Stomach (tissue), 9 donors: ENCODE results near the gene TMEM52B. TPM values are rescaled to one million over a fixed set of nuclear protein-coding genes. Genes with fewer than 3 reads are reported as not detected.
A peak's percentile ranks its signal among the peaks of the same experiment; 100 is the strongest.

Experiments
- DNase-seq, 2 donors: peaks; one replicate each; pipeline versions ENCODE4 v3.0.0 to v3.0.0-alpha.2; 2013 to 2019
- H3K27ac ChIP-seq, 5 donors: fragments of 200-600 bp in 4 of 5; sonication (generic) in 4 of 5; one replicate each; pipeline ENCODE4 v1.5.1; 2013 to 2019; ENCODE audit warnings: mild to moderate bottlenecking in 1 of 5, moderate library complexity in 1 of 5
- H3K27me3 ChIP-seq, 3 donors: fragments of 200-600 bp; sonication (generic); one replicate each; pipeline ENCODE4 v1.5.1; 2017 to 2019; ENCODE audit warnings: mixed run types in 1 of 3
- H3K36me3 ChIP-seq, 4 donors: fragments of 200-600 bp; sonication (generic); 1 replicate in 3 of 4; 2 replicates in 1 of 4; pipeline ENCODE4 v1.5.1; 2016 to 2019
- H3K4me1 ChIP-seq, 4 donors: fragments of 200-600 bp; sonication (generic); one replicate each; pipeline ENCODE4 v1.5.1; 2016 to 2019
- H3K4me3 ChIP-seq, 4 donors: fragments of 200-600 bp; sonication (generic) in 3 of 4; one replicate each; pipeline ENCODE4 v1.5.1; 2016 to 2019; ENCODE audit warnings: mild to moderate bottlenecking in 1 of 4
- H3K9me3 ChIP-seq, 4 donors: fragments of 200-600 bp; sonication (generic); one replicate each; pipeline ENCODE4 v1.5.1; 2016 to 2019
- EP300 ChIP-seq: sonication (generic); formaldehyde crosslinking; IDR thresholded peaks from one replicate; pipeline ENCODE4 v1.6.1; 2017; ENCODE audit warnings: antibody characterized with exemption
- POLR2A ChIP-seq, 4 donors: fragments of 450-650 bp; IDR thresholded peaks; one replicate each; pipeline ENCODE4 v1.6.1; 2016; ENCODE audit warnings: antibody characterized with exemption in 4 of 4, control low read depth in 2 of 4, mild to moderate bottlenecking in 1 of 4, moderate library complexity in 1 of 4
- POLR2AphosphoS5 ChIP-seq, 3 donors: sonication (generic); formaldehyde crosslinking; IDR thresholded peaks; one replicate each; pipeline ENCODE4 v1.6.1; 2016; ENCODE audit warnings: antibody characterized with exemption in 3 of 3
- WGBS, 5 donors: extraction: QIAGEN DNeasy Blood & Tissue Kit in 3 of 5; methylation state at CpG; one replicate each; pipeline versions ENCODE4 v1.1.5 to v1.1.7; 2013 to 2018; 5-methylcytosine and 5-hydroxymethylcytosine counted together
- intact Hi-C: fragments of 100-400 bp; cut with DNase I; formaldehyde crosslinking; loops from one replicate; pipeline ENCODE4 v1.15.1; 2023; ENCODE audit warnings: low total_unique reads
- polyA plus RNA-seq, 3 donors: library from polyadenylated mRNA; stranded (reverse); fragments of 200-250 nt; gene quantifications; one replicate each; pipeline ENCODE4 v1.2.3, GENCODE V29; 2013
- total RNA-seq, 5 donors: library from RNA; depleted of rRNA; stranded (reverse); fragments of >200 nt; gene quantifications; one replicate each; pipeline versions ENCODE4 v1.1.0 to v1.2.3, GENCODE V29; 2014 to 2016
- TF ChIP-seq, protein P1 (sequence below), 7 experiments: fragments of 450-650 bp in 4 of 7; fragments of 200-600 bp in 3 of 7; sonication (generic) in 3 of 7; IDR thresholded peaks; one replicate each; pipeline ENCODE4 v1.5.1; 2016 to 2019; ENCODE audit warnings: antibody characterized with exemption in 7 of 7, control low read depth in 2 of 7, mild to moderate bottlenecking in 1 of 7
- donor health status: healthy with polysubstance abuse.
- donor health status: Bipolar disorder and iron deficiency.
- donor health status: healthy.

TMEM52B gene
- total and polyA plus RNA-seq, 8 donors, result 0.14 to 1.4 (median 0.60) TPM; not detected in 4

DNA sequence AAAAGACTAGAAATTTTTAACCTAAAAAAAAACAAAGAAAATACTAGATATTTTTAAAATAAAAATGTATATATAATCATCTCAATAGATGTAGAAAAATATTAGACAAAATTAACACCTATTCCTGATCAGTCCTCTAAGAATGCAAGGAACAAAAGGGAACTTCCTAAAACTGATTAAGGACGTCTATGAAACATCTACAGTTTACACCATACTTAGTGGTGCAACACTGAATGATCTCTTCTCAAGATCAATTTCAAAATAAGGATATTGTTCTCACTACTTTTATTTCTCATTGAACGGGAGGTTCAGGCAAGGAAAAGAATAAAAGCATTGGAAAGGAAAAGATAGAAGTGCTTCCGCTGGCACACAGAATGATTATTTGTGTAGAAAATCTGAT, 22.9 kb upstream of the TMEM52B start:
- DNase-seq, result no peak
- WGBS, 5 donors, result 62 to 76% (median 74%) methylated on average over 3 of the region's 3 CpGs
- H3K36me3 ChIP-seq, result no peaks in the 10 kb centered on the region
- no peaks in the 10 kb centered on the region for H3K9me3 ChIP-seq
- H3K4me1 ChIP-seq, result peaks cover 6 to 23% (median 13%) of the 10 kb centered on the region in 4 donors
- H3K4me3 ChIP-seq, result no peak overlapping the region
- H3K27ac ChIP-seq, result no peak overlapping the region
- TF ChIP-seq EP300, result no peak
- TF ChIP-seq POLR2AphosphoS5 (IDR thresholded peaks at IDR 0.05), result no peak
- TF ChIP-seq, protein P1, sequence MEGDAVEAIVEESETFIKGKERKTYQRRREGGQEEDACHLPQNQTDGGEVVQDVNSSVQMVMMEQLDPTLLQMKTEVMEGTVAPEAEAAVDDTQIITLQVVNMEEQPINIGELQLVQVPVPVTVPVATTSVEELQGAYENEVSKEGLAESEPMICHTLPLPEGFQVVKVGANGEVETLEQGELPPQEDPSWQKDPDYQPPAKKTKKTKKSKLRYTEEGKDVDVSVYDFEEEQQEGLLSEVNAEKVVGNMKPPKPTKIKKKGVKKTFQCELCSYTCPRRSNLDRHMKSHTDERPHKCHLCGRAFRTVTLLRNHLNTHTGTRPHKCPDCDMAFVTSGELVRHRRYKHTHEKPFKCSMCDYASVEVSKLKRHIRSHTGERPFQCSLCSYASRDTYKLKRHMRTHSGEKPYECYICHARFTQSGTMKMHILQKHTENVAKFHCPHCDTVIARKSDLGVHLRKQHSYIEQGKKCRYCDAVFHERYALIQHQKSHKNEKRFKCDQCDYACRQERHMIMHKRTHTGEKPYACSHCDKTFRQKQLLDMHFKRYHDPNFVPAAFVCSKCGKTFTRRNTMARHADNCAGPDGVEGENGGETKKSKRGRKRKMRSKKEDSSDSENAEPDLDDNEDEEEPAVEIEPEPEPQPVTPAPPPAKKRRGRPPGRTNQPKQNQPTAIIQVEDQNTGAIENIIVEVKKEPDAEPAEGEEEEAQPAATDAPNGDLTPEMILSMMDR (IDR thresholded peaks at IDR 0.05), result no peak
- intact Hi-C loops, result no loop called here
- H3K27me3 ChIP-seq, result no peaks in the 10 kb centered on the region

DNA sequence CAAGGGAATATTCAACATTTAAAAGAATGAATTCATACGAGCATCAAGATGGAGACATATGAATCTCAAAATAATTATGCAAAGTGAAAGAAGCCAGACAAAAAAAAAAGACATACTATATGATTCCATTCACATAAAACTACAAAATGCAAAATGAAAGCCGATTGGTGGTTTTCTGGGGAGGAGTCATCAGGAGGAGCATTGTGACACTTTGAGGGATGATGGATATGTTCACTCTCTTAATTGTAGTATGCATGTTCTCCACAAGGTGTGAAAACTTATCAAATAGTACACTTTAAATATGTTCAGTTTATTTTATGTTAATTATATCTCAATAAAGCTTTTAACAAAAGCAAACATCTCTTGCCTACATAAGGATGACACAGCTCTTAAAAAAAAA, 20.4 kb upstream of the TMEM52B start:
- Histone ChIP-seq H3K36me3 (no peaks in the 10 kb centered on the region), H3K27ac (no peak overlapping the region), H3K27me3 (no peaks in the 10 kb centered on the region), H3K9me3 (no peaks in the 10 kb centered on the region), H3K4me1 (peaks cover 6 to 18% (median 12%) of the 10 kb centered on the region in 4 donors), H3K4me3 (no peak overlapping the region)
- no peak for DNase-seq
- intact Hi-C loops, result no loop called here
- TF ChIP-seq, protein P1 (IDR thresholded peaks at IDR 0.05), result no peak
- no peak for TF ChIP-seq EP300
- TF ChIP-seq POLR2A (IDR thresholded peaks at IDR 0.05), result no peak
- no peak for TF ChIP-seq POLR2AphosphoS5 (IDR thresholded peaks at IDR 0.05)
- 84 to 94% (median 87%) methylated on average over 2 of the region's 2 CpGs for WGBS, 5 donors

DNA sequence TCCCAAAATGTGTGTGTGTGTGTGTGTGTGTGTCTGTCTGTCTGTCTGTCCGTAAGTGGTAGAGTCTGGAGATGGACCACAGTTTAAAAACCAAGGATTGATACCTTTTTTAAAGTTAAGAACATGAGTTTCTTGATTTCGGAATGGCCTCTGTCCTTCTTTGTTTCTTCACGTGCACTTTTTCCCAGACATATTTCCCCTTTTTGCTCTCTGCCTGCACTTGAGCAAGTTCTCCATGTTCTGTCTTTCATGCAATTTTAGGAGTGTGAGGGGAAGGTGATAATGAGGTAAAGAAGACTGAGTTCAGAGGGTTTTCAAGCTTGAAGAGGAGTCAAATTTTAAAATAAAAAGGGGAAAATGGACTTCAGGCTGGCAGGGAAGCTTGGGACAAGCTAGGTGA, 19.6 kb upstream of the TMEM52B start:
- Histone ChIP-seq H3K4me1 (peaks cover 0 to 11% (median 4%) of the 10 kb centered on the region in 4 donors), H3K27me3 (no peaks in the 10 kb centered on the region), H3K9me3 (no peaks in the 10 kb centered on the region), H3K36me3 (no peaks in the 10 kb centered on the region), H3K27ac (no peak overlapping the region), H3K4me3 (no peak overlapping the region)
- no peak for TF ChIP-seq POLR2A (IDR thresholded peaks at IDR 0.05)
- TF ChIP-seq POLR2AphosphoS5 (IDR thresholded peaks at IDR 0.05), result no peak
- TF ChIP-seq, protein P1 (IDR thresholded peaks at IDR 0.05), result no peak
- TF ChIP-seq EP300, result no peak
- WGBS, 5 donors, result 48 to 77% (median 67%) methylated on average over 3 of the region's 3 CpGs
- intact Hi-C loops, result no loop called here
- DNase-seq, result no peak

DNA sequence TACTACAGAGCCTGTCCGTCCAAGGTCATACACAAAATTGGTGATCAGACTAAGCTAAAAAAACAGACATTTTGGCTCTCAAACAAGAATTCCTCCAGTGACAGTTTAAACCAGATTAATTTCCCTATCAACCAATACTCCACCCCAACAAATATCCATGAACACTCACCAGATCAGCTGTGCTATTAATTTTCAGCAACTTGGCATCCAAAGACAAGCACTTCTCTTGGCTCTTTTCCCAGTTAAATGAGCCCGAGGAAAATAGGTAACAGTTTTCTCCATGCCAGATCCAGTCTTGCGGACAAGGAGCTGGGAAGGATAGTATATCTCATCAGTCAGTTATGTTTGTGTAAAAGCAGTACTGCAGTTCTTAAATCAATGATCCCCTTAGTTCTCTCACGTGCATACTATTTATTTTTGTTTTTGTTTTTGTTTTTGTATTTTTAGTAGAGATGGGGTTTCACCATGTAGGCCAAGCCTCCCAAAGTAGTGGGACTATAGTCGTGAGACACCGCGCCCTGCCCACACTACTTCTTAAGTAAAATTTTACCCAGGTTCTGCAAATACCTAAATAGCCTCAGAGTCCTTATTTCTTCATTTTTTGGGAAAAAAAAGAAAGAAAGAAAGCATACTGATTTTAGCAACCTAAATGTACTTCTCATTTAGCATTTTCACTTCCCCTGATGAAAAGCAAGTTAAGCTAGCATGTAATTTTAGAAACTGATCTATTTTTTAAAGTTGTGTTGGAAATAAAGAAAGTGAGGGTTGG, 18.0 kb upstream of the TMEM52B start:
- Histone ChIP-seq H3K9me3 (no peaks in the 10 kb centered on the region), H3K27me3 (no peaks in the 10 kb centered on the region), H3K27ac (peak overlapping the region in 2 of 5 donors; percentile 27 to 29), H3K4me1 (peaks cover 0 to 11% (median 4%) of the 10 kb centered on the region in 4 donors), H3K36me3 (no peaks in the 10 kb centered on the region), H3K4me3 (no peak overlapping the region)
- TF ChIP-seq POLR2A (IDR thresholded peaks at IDR 0.05) (no peak), POLR2AphosphoS5 (IDR thresholded peaks at IDR 0.05) (no peak), EP300 (no peak)
- TF ChIP-seq, protein P1 (IDR thresholded peaks at IDR 0.05), result no peak
- DNase-seq, result peak in 1 of 2 donors; percentile 17
- intact Hi-C loops, result no loop called here
- 57 to 71% (median 64%) methylated on average over 7 of the region's 7 CpGs for WGBS, 5 donors
